Measurements from ENCODE around the gene PKN2.

PKN2 gene

GRCh38 chr1:88729297-88729696 lies 45.2 kb downstream of the PKN2 start:
- Histone ChIP-seq H3K36me3 (ENCODE audit: low read depth) (peaks cover 17% of the 10 kb centered on the region; the same call in 1 of the 2 replicates), H3K4me3 (ENCODE audit: severe bottlenecking) (no peak overlapping the region), H3K4me1 (ENCODE audit: insufficient read depth, poor library complexity, severe bottlenecking) (peaks cover 14% of the 10 kb centered on the region), H3K27ac (ENCODE audit: poor library complexity, severe bottlenecking) (no peak overlapping the region), H3K27me3 (ENCODE audit: insufficient read depth, poor library complexity, severe bottlenecking) (no peaks in the 10 kb centered on the region), H3K9me3 (ENCODE audit: severe bottlenecking) (no peaks in the 10 kb centered on the region)
- DNase-seq (ENCODE audit: low spot score) (no peak), ATAC-seq (ENCODE audit: low read depth) (no peak)
- TF ChIP-seq CTCF (IDR thresholded peaks at IDR 0.05; ENCODE audit: poor library complexity, severe bottlenecking) = no peak

- DNase-seq (ENCODE audit: low spot score) = no peak
- H3K27ac ChIP-seq (ENCODE audit: poor library complexity, severe bottlenecking) = no peak overlapping the region
- H3K27me3 ChIP-seq (ENCODE audit: insufficient read depth, poor library complexity, severe bottlenecking) = no peaks in the 10 kb centered on the region
- ATAC-seq (ENCODE audit: low read depth) = no peak
- no peak for TF ChIP-seq CTCF (IDR thresholded peaks at IDR 0.05; ENCODE audit: poor library complexity, severe bottlenecking)
- peaks cover 17% of the 10 kb centered on the region; the same call in 1 of the 2 replicates for H3K36me3 ChIP-seq (ENCODE audit: low read depth)
- no peak overlapping the region for H3K4me3 ChIP-seq (ENCODE audit: severe bottlenecking)
- peaks cover 5% of the 10 kb centered on the region for H3K9me3 ChIP-seq (ENCODE audit: severe bottlenecking)
- peaks cover 14% of the 10 kb centered on the region for H3K4me1 ChIP-seq (ENCODE audit: insufficient read depth, poor library complexity, severe bottlenecking)
Measured at GRCh38 chr1:88730132-88730675, 46.1 kb downstream of the PKN2 start.

- Histone ChIP-seq H3K4me3 (ENCODE audit: severe bottlenecking) (no peak overlapping the region), H3K4me1 (ENCODE audit: insufficient read depth, poor library complexity, severe bottlenecking) (peaks cover 14% of the 10 kb centered on the region), H3K9me3 (ENCODE audit: severe bottlenecking) (peaks cover 9% of the 10 kb centered on the region), H3K27ac (ENCODE audit: poor library complexity, severe bottlenecking) (peak overlapping the region; percentile 54), H3K27me3 (ENCODE audit: insufficient read depth, poor library complexity, severe bottlenecking) (no peaks in the 10 kb centered on the region), H3K36me3 (ENCODE audit: low read depth) (peaks cover 17% of the 10 kb centered on the region; the same call in 1 of the 2 replicates)
- no peak for ATAC-seq (ENCODE audit: low read depth)
- TF ChIP-seq CTCF (IDR thresholded peaks at IDR 0.05; ENCODE audit: poor library complexity, severe bottlenecking) = no peak
- no peak for DNase-seq (ENCODE audit: low spot score)
Measured at GRCh38 chr1:88730995-88731394, 46.9 kb downstream of the PKN2 start.

GRCh38 chr1:88731475-88732269 lies 47.6 kb downstream of the PKN2 start:
- TF ChIP-seq CTCF (IDR thresholded peaks at IDR 0.05; ENCODE audit: poor library complexity, severe bottlenecking) = no peak
- Histone ChIP-seq H3K4me3 (ENCODE audit: severe bottlenecking) (no peak overlapping the region), H3K4me1 (ENCODE audit: insufficient read depth, poor library complexity, severe bottlenecking) (peaks cover 14% of the 10 kb centered on the region), H3K27ac (ENCODE audit: poor library complexity, severe bottlenecking) (peak overlapping the region; percentile 54), H3K9me3 (ENCODE audit: severe bottlenecking) (peaks cover 9% of the 10 kb centered on the region), H3K36me3 (ENCODE audit: low read depth) (peaks cover 17% of the 10 kb centered on the region; the same call in 1 of the 2 replicates), H3K27me3 (ENCODE audit: insufficient read depth, poor library complexity, severe bottlenecking) (no peaks in the 10 kb centered on the region)
- ATAC-seq (ENCODE audit: low read depth) = peak; percentile 90
- no peak for DNase-seq (ENCODE audit: low spot score)

DNA sequence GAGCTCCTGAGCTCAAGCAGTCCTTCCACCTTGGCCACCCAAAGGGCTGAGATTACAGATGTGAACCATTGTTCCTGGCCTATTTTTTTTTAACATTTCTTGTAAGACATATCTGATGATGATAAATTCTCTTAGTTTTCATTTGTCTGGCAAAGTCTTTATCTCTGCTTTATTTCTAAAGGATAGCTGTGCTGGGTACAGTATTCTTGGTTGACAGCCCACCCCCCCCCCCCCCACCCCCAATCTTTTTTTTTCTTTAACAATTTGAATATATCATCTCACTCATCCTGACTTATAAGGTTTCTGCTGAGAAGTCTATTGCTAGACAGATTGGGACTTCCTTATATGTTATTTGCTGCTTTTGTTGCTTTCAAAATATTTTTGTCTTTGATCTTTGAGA lies 51.3 kb downstream of the PKN2 start:
- H3K27ac ChIP-seq (ENCODE audit: poor library complexity, severe bottlenecking) = no peak overlapping the region
- no peak for TF ChIP-seq CTCF (IDR thresholded peaks at IDR 0.05; ENCODE audit: poor library complexity, severe bottlenecking)
- no peak overlapping the region for H3K4me3 ChIP-seq (ENCODE audit: severe bottlenecking)
- H3K4me1 ChIP-seq (ENCODE audit: insufficient read depth, poor library complexity, severe bottlenecking) = peaks cover 14% of the 10 kb centered on the region
- no peak for DNase-seq (ENCODE audit: low spot score)
- peaks cover 9% of the 10 kb centered on the region for H3K9me3 ChIP-seq (ENCODE audit: severe bottlenecking)
- no peak for ATAC-seq (ENCODE audit: low read depth)
- no peaks in the 10 kb centered on the region for H3K27me3 ChIP-seq (ENCODE audit: insufficient read depth, poor library complexity, severe bottlenecking)
- peaks cover 6% of the 10 kb centered on the region; the same call in 1 of the 2 replicates for H3K36me3 ChIP-seq (ENCODE audit: low read depth)
